GM10248 (cell line): ENCODE measurements around the gene PACSIN1.
"Not testable (repeated sequence)": the region's sequence is repeated elsewhere in the genome, so short reads cannot be mapped to it uniquely, and the experiment has no call there.

Experiments
- CTCF ChIA-PET: fragments of 300-600 bp; sonication (Branson Sonifier 250); formaldehyde crosslinking; extraction: SDS; loops from one replicate; lab custom pipeline; 2021; ENCODE audit warnings: antibody characterized with exemption; lab: Yijun Ruan, JAX
- POLR2A ChIA-PET: fragments of 350-650 bp; sonication (Branson Sonifier 250); formaldehyde crosslinking; extraction: SDS; loops from one replicate; lab custom pipeline; 2020; ENCODE audit warnings: antibody characterized with exemption; lab: Yijun Ruan, JAX
- DNase-seq: peaks from one replicate; pipeline ENCODE4 v3.0.0; 2012; ENCODE audit errors: extremely low spot score
- CTCF ChIP-seq: IDR thresholded peaks from 2 replicates; pipeline ENCODE4 v1.5.1; 2012; ENCODE audit warnings: mild to moderate bottlenecking, low read depth; ENCODE audit errors: extremely low read depth, missing control alignments, control extremely low read depth

PACSIN1 gene

GRCh38 chr6:34476921-34477320 lies 11.0 kb downstream of the PACSIN1 start:
- ChIA-PET CTCF (interaction anchor here (2.6 kb wide), 1 partner anchor 17 kb away, joined by 14 read pairs; no protein-coding TSS in a partner anchor), POLR2A (no interaction called here)

DNA sequence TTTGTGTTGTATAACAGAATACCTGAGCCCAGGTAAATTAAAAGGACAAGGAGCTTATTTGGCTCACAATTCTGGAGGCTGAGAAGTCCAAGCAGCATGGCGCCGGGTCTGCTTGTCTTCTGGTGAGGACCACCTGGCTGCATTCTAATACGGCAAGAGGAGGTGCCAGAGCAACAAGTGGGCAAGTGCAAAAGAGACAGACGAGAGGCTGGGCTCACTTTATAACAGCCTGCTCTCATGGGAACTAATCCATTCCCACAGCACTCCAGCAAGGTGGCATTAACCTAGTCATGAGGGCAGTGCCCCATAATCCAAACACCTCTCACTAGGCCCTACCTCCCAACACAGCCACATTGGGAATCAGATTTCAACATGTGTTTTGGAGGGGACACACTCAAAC lies 12.9 kb downstream of the PACSIN1 start:
- no peak for TF ChIP-seq CTCF
- POLR2A ChIA-PET: no interaction called here
- DNase-seq: no peak
- CTCF ChIA-PET: no interaction called here

More at GRCh38 chr6:34476921-34477320, 11.0 kb downstream of the PACSIN1 start:
- DNase-seq: no peak
- no peak for TF ChIP-seq CTCF

DNA sequence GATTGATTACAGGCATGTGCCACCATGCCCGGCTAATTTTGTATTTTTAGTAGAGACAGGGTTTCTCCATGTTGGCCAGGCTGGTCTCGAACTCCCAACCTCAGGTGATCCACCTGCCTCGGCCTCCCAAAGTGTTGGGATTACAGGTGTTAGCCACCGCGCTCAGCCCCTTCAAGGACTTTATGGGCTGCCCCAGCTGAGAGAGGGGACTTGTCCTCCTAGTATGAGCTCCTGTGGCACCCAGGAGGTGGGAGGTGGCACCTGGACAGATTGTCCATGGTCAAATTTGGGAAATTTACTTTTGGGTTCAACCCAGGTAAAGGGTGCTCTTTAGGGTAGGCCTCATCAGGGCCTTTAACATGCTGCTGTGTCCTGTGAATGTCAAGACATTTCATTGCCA lies 17.9 kb downstream of the PACSIN1 start:
- CTCF ChIA-PET, DNase-seq, POLR2A ChIA-PET: not testable (repeated sequence)

- ChIA-PET POLR2A (no interaction called here), CTCF (no interaction called here)
- no peak for TF ChIP-seq CTCF
- DNase-seq: no peak
These were observed 18.5 kb downstream of the PACSIN1 start for GRCh38 chr6:34484391-34484790.

GRCh38 chr6:34484899-34485298 lies 19.0 kb downstream of the PACSIN1 start:
- ChIA-PET CTCF (no interaction called here), POLR2A (no interaction called here)
- TF ChIP-seq CTCF: no peak
- peak; percentile 69 for DNase-seq

GRCh38 chr6:34485321-34486060 lies 19.6 kb downstream of the PACSIN1 start:
- ChIA-PET POLR2A (no interaction called here), CTCF (no interaction called here)
- TF ChIP-seq CTCF: no peak
- DNase-seq: no peak

DNA sequence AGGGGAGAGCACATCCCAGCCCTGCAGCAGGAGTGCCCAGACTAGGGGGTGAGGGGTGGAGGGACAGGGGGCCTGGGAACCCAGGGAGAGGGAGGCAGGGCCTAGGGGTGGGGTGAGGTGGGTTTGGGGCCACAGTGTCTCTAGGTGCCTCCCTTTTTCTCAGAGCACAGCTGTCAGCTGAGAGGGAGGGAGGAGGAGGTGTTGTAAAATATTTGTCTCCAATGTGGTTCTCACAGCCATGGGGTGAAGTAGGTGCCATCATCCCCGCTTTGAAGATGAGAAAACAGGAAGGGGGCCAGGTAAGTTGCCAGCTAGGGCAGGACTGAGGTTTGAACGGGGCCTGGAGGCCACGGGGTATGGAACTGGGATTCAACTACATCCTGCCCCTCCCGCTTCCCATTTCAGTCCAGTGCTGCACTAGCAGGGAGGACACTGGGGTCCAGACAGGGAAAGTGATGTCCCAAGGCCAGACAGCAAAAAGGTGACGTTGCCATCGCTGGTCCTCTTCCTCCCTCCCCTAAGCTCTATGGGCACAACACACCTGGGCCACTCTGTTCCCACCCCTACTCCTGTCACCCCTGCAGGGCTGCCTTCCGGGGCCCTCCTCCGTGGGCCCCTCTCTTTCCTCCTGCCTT lies 20.3 kb downstream of the PACSIN1 start:
- TF ChIP-seq CTCF: no peak
- no peak for DNase-seq
- ChIA-PET POLR2A (no interaction called here), CTCF (no interaction called here)

DNA sequence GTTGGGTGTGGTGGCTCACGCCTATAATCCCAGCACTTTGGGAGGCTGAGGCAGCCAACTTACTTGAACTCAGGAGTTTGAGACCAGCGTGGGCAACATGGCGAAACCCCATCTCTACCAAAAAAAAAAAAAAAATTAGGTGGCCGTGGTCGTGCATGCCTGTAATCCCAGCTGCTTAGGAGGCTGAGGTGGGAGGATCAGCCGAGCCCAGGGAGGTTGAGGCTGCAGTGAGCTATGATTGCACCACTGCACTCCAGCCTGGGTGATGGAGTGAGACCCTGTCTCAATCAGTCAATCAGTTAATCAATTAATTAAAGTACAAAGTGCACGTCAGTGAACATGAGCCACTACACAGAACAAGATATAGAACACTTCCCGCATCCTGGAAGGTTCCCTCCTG lies 21.0 kb downstream of the PACSIN1 start:
- POLR2A ChIA-PET, DNase-seq, CTCF ChIA-PET: not testable (repeated sequence)
